Effector CD4-positive, alpha-beta T cell (primary cell): ENCODE data around the gene SAMD4B.
"Not testable (repeated sequence)": the region's sequence is repeated elsewhere in the genome, so short reads cannot be mapped to it uniquely, and the experiment has no call there.

Experiments used
- DNase-seq: peaks from one replicate; pipeline ENCODE4 v3.0.0-alpha.2; 2020
- total RNA-seq: gene quantifications from one replicate; lab custom pipeline; 2026; lab: John Stamatoyannopoulos, UW

Gene SAMD4B, protein sequence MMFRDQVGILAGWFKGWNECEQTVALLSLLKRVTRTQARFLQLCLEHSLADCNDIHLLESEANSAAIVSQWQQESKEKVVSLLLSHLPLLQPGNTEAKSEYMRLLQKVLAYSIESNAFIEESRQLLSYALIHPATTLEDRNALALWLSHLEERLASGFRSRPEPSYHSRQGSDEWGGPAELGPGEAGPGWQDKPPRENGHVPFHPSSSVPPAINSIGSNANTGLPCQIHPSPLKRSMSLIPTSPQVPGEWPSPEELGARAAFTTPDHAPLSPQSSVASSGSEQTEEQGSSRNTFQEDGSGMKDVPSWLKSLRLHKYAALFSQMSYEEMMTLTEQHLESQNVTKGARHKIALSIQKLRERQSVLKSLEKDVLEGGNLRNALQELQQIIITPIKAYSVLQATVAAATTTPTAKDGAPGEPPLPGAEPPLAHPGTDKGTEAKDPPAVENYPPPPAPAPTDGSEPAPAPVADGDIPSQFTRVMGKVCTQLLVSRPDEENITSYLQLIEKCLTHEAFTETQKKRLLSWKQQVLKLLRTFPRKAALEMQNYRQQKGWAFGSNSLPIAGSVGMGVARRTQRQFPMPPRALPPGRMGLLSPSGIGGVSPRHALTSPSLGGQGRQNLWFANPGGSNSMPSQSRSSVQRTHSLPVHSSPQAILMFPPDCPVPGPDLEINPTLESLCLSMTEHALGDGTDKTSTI
- 58.5 reads per million, percentile 72 among the genes with 10 or more reads in this experiment for total RNA-seq

DNA sequence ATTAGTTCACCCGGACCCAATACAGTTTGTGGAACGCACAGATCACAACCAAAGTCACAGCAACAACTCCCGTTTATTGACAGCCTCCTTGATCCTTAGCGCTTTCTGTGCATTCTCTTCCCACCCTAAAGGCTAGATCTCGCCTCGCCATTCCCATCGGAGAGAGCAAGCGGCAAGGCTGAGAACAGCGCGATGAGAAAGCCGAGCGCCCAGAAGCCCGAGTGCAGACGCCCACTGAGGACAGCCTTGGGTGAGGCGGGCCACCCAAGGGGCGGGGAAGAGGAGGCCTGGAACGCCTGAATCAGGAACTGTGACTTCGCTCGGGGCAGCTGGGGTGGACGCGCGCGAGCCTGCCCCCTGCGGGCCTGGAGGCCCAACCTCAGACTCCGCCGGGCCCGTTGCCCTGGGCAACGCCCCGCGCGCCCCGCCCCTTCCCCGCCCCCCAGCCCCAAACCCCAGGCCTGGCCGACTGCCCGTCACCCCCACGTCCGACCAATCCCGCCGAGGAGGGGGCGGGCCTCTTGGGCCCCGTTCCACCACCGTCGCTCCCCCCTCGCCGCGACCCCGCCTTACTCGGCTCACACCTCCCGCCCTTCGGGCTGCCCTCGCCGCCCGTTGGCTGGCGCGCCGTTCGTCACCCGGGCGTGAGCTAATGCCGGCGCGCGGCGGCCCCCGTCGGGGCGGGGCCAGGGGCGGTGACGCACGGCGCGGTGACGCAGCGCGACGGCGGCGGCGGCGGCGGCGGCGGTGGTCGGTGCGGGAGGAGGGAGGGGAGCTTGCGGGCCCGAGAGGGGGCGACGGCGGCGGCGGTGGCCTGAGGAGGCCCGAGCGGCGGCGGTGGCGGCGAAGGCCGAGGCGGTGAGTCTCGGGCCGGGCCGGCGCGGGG is at the start of gene SAMD4B:
SAMD4B (plus strand) TSS at position 703 of the 886 bp plus-strand sequence. CDS start 14,473 bp downstream, outside the sequence.
- peak; percentile 99 for DNase-seq

DNA sequence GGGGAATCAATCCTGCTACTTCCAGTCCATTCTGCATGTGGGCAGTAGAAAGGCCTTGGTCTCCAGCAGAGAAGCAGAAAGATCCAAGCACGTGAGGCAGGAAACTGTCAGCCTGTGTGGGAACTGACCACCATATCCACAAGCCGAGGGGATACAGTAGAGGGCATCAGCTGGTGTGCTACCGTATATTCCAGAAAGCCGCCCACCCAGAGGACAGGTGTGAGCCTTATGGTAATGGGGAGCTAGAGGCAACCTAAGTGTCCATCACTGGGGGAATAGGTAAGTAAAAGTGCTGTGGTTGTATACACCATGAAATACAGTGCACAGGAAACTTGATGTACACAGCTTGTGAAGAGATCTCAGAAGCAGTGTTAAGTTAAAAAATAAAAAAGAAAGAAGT is 48.8 kb upstream of the SAMD4B start:
- DNase-seq: no peak

DNA sequence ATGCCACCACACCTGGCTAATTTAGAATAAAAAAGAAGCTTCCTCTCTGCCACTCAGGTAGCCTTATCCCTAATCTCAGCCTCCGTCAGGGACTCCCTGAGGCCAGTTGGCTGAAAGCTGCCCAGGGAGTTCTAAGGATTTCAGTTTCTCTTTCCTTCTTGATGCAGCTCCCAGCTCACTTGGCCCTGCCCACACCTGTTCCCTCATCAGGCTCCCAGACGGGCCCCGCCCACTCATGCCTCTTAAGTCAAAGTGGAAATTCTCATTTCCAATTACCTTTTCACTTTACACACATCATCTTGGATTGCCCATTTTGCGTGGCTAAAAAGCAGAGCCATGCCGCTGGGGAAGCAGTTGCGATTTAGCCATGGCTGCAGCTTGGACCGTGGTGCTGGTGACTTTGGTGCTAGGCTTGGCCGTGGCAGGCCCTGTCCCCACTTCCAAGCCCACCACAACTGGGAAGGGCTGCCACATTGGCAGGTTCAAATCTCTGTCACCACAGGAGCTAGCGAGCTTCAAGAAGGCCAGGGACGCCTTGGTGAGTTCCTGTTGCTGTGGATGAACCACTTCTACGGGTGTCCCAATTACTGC is 46.1 kb upstream of the SAMD4B start, which contains the start of gene IFNL1:
IFNL1 (plus strand) TSS at position 353 of the 591 bp plus-strand sequence; CDS start at position 368, 15 bp downstream.
- no peak for DNase-seq

DNA sequence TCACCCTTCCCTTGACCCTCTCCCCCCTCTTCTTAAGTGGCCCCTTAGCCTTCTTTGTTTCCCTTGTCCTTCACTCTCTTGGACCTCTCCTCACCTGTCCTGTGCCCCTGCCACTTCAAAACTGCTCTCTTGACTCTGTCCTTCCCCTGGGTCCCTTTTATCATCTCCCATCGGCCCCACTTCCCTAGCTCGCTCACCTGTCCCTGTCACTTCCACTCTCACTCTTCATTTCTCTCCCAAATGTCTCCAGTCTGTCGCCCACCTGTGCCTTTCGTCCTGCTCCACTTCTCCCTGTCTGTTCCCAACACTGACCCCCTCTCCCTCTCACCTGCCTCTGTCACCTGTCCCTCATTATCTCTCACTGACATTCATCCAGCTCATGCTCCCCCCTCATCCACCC is 45.3 kb upstream of the SAMD4B start:
- DNase-seq: no peak

DNA sequence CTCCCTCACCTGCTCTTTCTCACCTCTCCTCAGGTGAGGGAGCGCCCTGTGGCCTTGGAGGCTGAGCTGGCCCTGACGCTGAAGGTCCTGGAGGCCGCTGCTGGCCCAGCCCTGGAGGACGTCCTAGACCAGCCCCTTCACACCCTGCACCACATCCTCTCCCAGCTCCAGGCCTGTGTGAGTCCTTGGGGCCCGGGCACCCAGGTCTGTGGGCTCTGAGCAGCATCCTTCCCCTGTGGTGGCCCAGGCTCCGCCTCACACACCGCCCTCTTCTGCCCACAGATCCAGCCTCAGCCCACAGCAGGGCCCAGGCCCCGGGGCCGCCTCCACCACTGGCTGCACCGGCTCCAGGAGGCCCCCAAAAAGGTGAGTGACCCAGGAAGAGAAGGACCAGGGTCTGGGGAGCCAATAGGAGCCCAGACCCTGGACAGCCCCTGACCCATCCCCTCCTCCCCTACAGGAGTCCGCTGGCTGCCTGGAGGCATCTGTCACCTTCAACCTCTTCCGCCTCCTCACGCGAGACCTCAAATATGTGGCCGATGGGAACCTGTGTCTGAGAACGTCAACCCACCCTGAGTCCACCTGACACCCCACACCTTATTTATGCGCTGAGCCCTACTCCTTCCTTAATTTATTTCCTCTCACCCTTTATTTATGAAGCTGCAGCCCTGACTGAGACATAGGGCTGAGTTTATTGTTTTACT is 44.1 kb upstream of the SAMD4B start:
- DNase-seq: peak; percentile 31

DNA sequence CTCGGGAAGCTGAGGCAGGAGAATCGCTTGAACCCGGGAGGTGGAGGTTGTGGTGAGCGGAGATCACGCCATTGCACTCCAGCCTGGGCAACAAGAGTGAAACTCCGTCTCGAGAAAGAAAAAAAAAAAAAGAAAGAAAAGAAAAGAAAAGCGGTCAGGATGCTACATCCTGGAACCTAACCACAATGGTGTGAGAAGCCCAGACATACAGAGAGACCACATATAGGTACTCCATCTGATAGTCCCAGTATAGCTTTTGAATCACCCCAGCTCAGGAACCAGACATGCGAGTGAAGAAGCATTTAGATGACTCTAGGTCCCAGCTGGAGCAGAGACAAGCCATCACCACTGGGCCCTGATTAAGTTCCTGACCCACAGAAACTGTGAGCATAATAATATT is 42.8 kb upstream of the SAMD4B start:
- no peak for DNase-seq

DNA sequence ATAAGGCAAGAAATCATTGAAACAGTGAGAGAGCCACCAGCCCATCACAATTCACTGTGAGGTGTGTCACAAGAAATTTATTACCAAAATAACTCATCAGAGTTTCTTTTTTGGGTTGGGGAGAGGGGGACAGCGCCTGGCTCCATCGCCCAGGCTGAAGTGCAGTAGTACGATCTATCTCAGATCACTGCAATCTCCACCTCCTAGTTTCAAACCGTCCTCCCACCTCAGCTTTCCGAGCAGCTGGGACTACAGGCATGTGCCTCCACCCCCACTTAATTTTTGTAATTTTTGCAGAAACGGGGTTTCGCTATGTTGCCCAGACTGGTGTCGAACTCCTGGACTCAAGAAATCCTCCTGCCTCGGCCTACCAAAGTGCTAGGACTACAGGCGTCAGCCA is 42.4 kb upstream of the SAMD4B start:
- DNase-seq: no peak

DNA sequence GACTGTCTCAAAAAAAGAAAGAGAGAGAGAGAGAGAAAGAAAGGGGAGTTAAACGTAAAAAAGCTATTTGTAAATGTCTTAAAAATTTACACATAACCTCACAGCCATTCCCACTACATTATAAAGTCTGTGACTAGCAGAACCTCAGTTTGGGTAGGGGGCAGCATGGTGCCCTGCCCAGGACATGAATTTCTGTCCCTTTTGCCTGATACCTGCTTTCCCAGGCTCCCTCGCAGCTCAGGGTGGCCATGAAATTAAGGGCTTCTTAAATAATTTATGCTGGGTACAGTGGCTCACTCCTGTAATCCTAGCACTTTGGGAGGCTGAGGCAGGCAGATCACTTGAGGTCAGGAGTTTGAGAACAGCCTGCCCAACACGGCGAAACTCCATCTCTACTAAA is 41.2 kb upstream of the SAMD4B start:
- no peak for DNase-seq

DNA sequence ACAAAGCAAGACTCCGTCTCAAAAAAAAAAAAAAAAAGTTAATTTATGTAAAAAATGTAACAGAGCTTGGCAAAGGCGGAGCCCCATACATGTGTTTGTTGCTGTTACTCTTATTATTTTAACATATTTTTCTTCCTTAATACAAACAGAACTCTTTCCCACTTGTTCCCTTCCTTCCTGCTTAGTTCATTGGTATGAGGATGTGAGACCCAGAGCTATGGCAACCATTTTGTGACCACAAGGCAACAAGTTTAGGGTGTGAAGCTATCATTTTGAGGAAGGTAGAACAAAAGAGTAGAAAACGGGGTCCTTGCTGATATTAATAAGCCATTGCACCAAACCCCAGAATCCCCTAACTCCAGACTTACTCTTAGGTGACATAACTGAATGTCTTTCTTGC is 40.7 kb upstream of the SAMD4B start:
- no peak for DNase-seq

DNA sequence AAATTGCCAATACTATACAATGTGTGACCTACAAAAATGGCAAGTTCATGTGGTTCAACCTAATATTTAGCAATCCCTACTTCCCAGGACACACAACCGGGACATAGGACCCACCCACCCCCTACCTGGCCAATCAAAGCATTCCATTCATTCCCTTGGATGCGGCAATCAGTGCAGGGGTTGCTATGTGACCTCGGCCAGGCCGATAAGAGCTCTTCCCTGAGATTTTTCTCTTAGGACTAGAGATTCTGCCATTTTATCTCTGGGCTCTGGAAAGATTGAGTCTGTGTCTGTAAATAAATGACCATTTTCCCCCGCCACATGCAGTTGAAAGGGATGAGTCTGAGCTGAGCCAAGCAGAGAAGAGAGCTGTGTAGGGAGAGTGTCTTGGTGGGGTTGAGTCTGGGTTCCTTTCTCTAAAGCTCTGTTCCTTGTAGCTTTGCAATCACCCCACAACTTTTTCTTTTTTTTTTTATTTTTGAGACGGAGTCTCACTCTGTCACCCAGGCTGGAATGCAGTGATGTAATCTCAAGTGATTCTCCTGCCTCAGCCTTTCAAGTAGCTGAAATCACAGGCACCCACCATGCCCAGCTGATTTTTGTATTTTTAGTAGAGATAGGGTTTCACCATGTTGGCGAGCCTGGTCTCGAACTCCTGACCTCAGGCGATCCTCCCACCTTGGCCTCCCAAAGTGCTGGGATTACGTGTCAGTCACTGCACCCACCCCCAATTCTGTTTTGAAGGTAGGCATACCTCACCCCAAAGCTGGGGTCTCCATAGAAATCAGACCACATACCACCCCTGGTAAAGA is 38.6 kb upstream of the SAMD4B start:
- DNase-seq: no peak

DNA sequence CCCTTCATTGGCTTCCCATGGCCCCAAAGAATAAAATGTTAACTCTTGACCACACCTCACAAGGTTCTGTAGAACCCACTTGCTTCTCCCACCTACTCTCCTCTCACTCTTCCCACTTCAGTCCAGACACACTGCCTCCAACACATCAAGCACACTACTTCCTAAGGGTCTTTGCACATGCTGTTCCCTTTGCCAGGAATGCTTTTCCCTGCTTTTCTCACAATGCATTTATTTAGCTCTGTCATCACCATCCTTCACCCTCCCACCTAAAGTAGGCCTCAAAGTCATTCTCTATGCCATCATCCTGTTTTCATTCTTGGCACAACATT is 38.1 kb upstream of the SAMD4B start:
- DNase-seq: no peak

DNA sequence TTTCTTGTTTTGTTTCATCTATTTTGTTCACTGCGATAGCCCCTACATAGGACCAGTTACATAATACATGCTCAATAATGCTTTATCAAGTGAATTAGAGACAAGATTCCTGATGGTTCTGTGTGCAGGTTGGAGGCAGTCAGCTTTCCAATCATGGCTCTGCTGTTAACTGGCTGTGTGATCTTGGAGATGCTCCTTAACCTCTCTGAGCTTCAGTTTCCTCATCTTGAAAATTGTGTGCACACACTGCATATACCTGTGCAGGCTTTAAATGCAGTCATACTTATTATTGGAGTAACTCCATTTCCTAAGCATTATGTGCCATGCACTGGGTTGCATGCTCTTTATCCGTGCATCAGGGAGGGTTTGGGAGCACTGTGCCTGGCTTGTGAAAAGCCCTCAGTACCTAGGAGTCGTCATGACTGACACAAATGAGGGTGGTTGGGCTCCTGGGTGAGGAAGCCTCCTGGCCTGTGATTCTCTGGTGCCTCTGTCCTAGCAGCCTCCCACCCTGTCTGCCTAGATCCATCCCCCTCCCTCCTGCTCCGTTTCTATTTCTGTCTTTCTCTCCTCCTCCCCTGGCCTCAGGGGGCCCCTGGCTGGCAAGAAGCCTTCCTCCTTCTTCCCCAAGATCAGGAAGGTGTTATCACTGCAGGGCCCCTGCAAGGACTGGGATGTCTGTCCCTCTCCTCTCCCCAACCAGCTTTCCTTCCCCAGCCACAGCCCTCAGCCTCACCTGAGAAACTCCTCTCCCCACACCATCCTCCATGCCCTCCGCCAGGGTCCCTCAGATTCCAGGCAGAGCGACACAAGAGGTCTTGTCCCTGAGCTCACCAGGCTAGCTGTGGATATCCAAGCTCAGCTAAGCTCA is 37.3 kb upstream of the SAMD4B start:
- no peak for DNase-seq

DNA sequence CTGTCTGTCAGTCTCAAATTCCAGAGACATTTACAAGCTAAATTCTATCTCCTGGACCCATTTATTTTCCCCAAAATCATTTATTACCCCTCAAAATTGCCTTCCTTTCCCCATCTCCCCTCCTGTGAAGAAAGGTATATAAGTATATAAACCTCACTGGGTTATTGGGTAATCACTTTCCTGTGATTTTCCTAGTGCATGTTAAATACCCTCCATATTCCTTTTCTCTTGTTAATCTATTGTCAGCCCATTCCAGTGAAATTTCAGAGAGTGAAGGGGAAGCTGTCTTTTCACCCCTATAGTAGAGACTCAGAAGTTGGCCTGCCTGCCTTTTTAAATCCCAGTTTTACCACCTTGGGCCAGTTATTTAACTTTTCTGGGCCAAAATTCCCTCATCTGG is 36.1 kb upstream of the SAMD4B start:
- no peak for DNase-seq

DNA sequence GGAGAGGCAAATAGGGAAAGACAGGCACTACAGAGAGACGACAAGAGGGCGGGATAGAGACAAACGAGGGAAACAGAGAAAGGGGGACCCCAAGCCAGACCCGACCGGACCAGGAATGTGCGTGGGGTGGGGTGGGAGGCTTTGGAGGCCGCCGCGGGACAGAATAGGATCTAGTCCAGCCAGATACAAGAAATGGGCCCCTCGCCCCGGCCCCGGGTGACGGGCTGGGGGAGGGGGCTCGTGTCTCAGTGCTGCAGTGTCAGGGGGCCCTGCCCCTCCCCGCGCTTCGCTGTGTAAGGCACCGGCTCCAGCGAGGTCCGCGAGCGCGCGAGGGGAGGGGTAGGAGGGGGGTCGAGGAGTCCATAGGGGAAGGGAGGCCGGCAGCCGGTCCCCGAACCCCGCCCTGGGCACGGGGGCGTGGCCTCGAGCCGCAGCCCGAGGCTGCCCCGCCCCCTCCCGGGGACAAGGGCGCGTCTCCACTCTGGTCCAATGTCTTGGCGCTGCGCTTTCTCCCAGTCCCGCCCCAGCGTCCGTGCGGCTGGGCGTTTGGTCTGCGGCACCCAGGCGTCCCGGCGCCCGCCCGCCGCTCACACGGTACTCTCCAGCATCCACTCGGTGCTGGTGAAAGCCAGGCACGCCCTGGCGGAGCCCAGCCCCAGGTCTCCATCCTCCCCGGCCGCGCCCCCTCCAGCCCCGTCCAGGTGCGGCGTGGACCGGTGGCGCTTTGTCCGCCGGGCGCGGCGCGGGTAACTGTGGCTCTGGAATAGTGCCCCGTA is 35.0 kb upstream of the SAMD4B start:
- no peak for DNase-seq

DNA sequence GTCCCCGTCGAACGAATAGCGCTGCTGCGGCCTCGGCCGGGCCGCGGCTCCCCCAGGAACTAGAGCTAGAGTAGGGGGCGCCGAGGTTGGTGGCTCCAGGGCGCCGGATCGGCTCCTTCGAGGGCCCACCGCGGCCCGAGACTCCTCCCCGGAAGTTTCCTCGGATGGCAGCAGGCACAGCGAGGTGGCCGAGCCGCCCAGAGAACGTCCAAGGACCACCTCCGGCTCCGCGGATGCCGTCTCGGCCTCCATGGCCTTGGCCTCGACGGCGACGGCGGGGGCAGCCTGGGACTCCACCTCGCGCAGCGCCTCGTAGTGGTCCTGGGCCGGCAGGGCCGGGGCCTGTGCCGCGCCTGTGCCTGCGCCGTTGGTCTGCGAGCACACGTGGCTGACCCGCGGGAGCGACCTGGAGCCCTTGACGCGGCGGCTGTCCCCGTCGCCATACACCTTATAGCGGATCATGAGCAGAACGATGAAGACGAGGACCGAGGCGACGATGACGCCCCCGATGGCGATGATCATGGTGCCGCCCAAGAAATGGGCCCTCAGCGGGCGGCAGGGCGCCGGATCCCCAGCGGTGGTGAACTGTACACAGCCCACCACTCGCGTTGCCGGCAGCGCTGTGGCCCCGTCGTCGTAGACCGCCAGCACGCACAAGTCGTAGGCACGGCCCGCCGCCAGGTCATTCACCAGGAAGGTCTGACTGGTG is 34.2 kb upstream of the SAMD4B start:
- no peak for DNase-seq

DNA sequence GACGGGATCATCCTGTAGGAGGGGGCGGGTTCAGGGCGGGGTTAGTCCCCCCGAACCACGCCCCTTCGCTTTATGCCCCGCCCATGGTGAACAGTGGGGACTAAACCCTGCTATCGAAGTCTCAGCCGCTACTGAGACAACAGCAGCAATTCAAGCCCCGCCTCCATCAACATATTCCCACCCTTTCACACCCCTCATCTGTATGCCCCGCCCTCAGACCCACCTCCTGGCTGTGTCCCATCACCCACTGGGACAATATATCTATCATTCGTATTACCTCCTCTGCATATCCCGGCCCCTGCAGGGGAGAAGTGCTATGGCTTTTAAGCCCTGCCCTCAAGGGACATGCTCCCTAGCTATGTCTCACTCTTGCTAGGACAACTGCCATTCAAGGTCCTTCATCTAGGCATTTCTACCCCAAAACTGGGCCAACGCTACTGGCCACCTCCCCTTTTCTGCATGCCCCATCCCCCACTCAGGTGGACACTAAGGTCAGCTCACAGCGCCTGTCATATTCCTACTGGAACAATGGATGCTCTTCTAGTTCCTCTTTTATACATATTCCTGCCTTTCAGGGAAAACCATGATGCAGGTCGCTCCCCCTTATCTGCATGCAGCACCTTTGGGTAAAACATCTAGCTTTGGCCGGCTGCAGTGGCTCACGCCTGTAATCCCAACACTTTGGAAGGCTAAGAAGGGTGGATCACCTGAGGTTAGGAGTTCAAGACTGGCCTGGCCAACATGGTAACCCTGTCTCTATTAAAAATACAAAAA is 33.5 kb upstream of the SAMD4B start:
- DNase-seq: no peak

DNA sequence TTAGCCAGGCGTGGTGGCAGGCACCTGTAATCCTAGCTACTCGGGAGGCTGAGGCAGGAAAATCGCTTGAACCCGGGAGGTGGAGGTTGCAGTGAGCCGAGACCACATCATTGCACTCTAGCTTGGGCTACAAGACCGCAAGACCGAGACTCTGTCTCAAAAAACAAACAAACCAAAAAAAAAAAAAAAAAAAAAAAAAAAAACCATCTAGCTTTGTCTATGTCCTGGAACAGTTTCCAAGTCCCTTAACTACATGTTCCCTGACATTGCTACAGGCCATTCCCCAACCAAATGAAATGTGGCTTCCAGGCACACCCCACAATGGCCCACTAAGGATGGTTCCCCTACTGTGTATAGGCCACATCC is 32.9 kb upstream of the SAMD4B start:
- not testable (repeated sequence) for DNase-seq
